WTC11 (cell line): ENCODE results near the gene DUS1L.

ENCODE experiments used
- CTCF ChIP-seq: fragments of 200-600 bp; IDR thresholded peaks from 2 replicates; pipeline ENCODE4 v1.8.0; 2022; ENCODE audit warnings: antibody characterized with exemption
- TP53 ChIP-seq: sonication (generic); formaldehyde crosslinking; IDR thresholded peaks from 2 replicates; pipeline ENCODE4 v1.8.1; 2023; ENCODE audit warnings: mild to moderate bottlenecking, missing genetic modification reagents

GRCh38 chr17:82076018-82076784 is 10.6 kb upstream of the DUS1L start:
- TF ChIP-seq TP53 (CRISPR knock-in tag) = no peak
- no peak for TF ChIP-seq CTCF
